ENCODE measurements around the gene HOXA7. TPM values are rescaled to one million over a fixed set of nuclear protein-coding genes. Genes with fewer than 3 reads are reported as not detected.
A peak's percentile ranks its signal among the peaks of the same experiment; 100 is the strongest.

HOXA7 gene
- total RNA-seq, 2 donors from 2014 or later = 0.28 to 0.54 TPM

DNA sequence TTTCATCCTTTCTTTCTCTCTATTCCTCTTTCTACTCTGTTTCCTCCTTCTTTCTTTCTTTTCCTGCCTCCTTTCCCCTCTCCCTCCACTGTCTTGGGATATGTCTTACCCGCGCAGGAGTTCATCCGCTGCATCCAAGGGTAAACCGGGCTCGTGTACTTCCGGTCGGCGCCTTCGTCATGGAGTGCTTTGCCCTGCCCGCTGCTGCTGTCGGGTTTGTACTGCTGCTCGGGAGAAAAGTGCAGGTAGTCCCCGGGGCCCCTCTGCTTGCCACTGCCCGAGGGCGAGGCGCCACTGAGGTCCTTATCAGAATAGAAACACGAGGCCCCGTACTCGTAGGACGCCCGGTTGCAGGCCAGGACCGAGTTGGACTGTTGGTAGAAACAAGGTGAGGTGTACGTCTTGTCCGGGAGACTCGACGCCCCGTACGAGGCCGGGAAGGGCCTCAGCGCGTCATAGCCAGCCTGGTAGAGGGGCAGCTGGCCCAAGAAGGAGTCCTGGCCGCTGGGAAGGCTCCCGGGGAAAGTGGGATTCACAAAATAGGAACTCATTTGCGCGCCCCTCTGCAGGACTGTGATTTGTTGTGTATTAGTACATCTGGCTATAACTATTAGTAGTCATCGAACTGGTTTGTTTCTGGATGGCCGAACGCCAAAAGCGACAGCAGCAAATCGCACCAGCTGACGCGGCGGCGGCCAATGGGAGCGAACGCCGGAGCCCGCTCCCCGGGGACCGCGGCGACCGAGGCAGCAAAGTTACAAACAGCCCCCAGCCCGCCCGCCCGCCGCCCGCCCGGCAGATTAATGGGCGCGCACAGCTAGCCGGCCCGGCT, 9.1 kb downstream of the HOXA7 start, which contains the start of gene HOXA6:
Gene HOXA6, minus strand, starts transcription at position 576 of the 832 bp plus-strand sequence. Its CDS starts 25 bp downstream, at position 551.
- DNase-seq (ENCODE audit: low spot score) (no peak), ATAC-seq (ENCODE audit: insufficient number of reproducible peaks, low FRiP score, low read depth) (no peak)
- Histone ChIP-seq H3K9me3 (no peaks in the 10 kb centered on the region), H3K27ac (peak within 1 kb of the TSS; percentile 64 to 89), H3K4me1 (ENCODE audit: control insufficient read depth in 1 of 2, low read depth in 2 of 2) (peaks cover 5 to 40% of the 10 kb centered on the region in 2 donors), H3K36me3 (peaks cover 8% of the 10 kb centered on the region), H3K27me3 (replicated peaks; ENCODE audit: insufficient read depth) (no peaks in the 10 kb centered on the region), H3K4me3 (peak within 1 kb of the TSS; percentile 71)
- TF ChIP-seq, protein P1, sequence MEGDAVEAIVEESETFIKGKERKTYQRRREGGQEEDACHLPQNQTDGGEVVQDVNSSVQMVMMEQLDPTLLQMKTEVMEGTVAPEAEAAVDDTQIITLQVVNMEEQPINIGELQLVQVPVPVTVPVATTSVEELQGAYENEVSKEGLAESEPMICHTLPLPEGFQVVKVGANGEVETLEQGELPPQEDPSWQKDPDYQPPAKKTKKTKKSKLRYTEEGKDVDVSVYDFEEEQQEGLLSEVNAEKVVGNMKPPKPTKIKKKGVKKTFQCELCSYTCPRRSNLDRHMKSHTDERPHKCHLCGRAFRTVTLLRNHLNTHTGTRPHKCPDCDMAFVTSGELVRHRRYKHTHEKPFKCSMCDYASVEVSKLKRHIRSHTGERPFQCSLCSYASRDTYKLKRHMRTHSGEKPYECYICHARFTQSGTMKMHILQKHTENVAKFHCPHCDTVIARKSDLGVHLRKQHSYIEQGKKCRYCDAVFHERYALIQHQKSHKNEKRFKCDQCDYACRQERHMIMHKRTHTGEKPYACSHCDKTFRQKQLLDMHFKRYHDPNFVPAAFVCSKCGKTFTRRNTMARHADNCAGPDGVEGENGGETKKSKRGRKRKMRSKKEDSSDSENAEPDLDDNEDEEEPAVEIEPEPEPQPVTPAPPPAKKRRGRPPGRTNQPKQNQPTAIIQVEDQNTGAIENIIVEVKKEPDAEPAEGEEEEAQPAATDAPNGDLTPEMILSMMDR (IDR thresholded peaks at IDR 0.05) = no peak

DNA sequence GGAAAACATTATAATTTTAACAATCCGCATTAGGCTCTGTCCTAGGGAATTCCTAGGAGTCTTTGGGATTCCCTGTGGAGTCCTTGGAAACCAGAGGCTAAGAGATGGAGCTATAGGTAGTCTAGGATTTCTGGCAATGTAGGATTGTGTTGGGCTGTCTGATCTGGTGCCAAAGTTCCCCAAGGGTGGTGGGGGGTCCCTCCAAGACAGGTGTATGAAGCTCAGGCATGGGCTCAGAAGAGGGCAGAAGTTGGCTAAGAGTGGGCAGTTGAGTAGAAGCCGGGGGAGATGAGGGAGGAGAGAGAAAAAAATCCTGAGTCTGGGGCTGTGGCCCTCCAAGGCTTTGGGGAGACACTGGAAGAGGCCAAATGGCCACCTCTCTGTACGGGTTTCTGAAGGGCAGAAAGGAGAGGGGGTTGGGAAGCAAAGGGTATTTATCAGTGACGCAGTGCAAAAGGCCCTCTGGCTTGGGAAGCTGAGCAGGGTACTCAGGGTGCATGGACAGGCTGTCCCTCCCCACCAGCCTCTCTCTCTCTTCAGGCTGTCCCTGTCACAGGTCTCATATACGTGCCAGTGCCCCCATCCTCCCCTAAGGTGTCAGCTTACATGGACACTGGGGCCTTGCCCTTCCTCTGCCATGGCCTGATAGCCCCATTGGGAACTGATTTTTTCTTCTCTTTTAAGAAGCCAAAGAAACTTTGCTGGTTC, 9.8 kb downstream of the HOXA7 start:
- no peaks in the 10 kb centered on the region for H3K9me3 ChIP-seq
- peak overlapping the region; percentile 64 to 89 for H3K27ac ChIP-seq
- ATAC-seq (ENCODE audit: insufficient number of reproducible peaks, low FRiP score, low read depth) = no peak
- H3K27me3 ChIP-seq (replicated peaks; ENCODE audit: insufficient read depth) = no peaks in the 10 kb centered on the region
- H3K4me1 ChIP-seq (ENCODE audit: control insufficient read depth in 1 of 2, low read depth in 2 of 2) = peaks cover 5 to 41% of the 10 kb centered on the region in 2 donors
- no peak for DNase-seq (ENCODE audit: low spot score)
- H3K4me3 ChIP-seq = peak overlapping the region; percentile 71
- TF ChIP-seq, protein P1 (IDR thresholded peaks at IDR 0.05) = no peak
- H3K36me3 ChIP-seq = peaks cover 8% of the 10 kb centered on the region

DNA sequence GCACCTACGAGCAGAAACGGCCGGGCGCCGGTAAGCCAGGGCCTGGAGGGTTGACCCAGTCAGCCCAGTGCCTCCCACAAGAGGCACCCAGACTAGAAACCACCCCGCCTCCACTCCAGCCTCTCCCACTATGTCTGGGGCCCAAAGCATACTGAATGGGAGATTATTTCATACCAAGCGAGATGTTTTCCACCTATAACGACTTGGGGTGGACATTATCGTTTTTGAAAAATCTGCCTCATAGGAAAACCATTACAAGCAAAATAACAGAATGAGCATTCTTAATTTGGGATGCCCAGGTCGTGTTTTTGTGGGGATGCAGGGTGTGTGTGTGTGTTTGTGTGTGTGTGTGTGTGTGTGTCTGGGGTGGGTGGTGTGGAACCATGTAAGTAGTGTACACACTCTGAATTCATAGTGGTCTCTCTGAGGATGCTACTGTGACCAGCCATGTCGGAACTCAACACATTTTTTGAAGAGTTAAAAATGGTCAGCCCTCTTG, 10.5 kb downstream of the HOXA7 start:
- no peak for ATAC-seq (ENCODE audit: insufficient number of reproducible peaks, low FRiP score, low read depth)
- no peak overlapping the region for H3K27ac ChIP-seq
- H3K4me3 ChIP-seq = no peak overlapping the region
- no peak for DNase-seq (ENCODE audit: low spot score)
- no peaks in the 10 kb centered on the region for H3K9me3 ChIP-seq
- TF ChIP-seq, protein P1 (IDR thresholded peaks at IDR 0.05) = no peak
- peaks cover 8% of the 10 kb centered on the region for H3K36me3 ChIP-seq
- no peaks in the 10 kb centered on the region for H3K27me3 ChIP-seq (replicated peaks; ENCODE audit: insufficient read depth)
- H3K4me1 ChIP-seq (ENCODE audit: control insufficient read depth in 1 of 2, low read depth in 2 of 2) = peaks cover 5 to 46% of the 10 kb centered on the region in 2 donors

DNA sequence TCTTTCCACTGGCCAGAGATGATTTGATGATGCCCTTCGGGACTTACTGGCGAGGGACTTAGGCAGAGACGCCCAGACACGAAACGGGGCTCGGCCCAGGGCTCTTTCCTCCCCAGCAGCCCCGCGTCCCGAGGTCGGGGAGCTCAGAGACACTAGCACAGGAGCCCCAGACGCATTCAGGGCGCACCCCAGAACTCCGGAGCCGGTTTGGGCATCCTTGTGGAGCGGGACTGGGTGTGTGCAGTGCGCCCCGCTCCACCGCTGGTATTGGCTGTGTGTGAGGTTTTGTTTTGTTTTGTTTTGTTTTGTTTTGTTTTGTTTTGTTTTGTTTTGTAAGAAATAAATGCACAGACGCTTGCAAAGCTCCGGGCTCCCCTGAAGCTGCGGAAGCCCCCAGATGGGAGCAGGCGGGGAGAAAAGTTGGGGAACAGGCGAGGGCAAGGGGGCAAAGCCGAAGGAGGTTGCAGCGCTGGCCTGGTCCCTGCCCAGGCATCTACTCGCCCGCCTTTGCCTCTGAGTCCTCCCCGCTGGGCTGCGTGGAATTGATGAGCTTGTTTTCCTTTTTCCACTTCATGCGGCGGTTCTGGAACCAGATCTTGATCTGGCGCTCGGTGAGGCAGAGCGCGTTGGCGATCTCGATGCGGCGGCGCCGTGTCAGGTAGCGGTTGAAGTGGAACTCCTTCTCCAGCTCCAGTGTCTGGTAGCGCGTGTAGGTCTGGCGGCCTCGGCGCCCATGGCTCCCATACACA, 11.1 kb downstream of the HOXA7 start:
- H3K9me3 ChIP-seq = no peaks in the 10 kb centered on the region
- peaks cover 5 to 48% of the 10 kb centered on the region in 2 donors for H3K4me1 ChIP-seq (ENCODE audit: control insufficient read depth in 1 of 2, low read depth in 2 of 2)
- DNase-seq (ENCODE audit: low spot score) (no peak), ATAC-seq (ENCODE audit: insufficient number of reproducible peaks, low FRiP score, low read depth) (no peak)
- H3K27ac ChIP-seq = peak overlapping the region in 1 of 2 donors; percentile 54
- no peak overlapping the region for H3K4me3 ChIP-seq
- H3K27me3 ChIP-seq (replicated peaks; ENCODE audit: insufficient read depth) = no peaks in the 10 kb centered on the region
- H3K36me3 ChIP-seq = peaks cover 11% of the 10 kb centered on the region
- TF ChIP-seq, protein P1 (IDR thresholded peaks at IDR 0.05) = no peak
